WTC11 (cell line): ENCODE data around the gene TLE5. TPM values are rescaled to one million over a fixed set of nuclear protein-coding genes. Genes with fewer than 3 reads are reported as not detected.

Source experiments
- ATAC-seq: fragments of 200-7000 bp; cut with Tn5 transposase; 2 replicates; pipeline ENCODE4 v1.10.0; 2021; ENCODE audit warnings: mild to moderate bottlenecking, moderate library complexity
- CTCF ChIA-PET: fragments of 300-600 bp; sonication (Branson Sonifier 250); formaldehyde crosslinking; loops from one replicate; lab custom pipeline; 2021; ENCODE audit warnings: antibody characterized with exemption; lab: Charles Lee
- POLR2A ChIA-PET: fragments of 350-600 bp; sonication (Branson Sonifier 250); formaldehyde crosslinking; loops from one replicate; lab custom pipeline; 2021; ENCODE audit warnings: antibody characterized with exemption; lab: Charles Lee
- DNase-seq: peaks from one replicate; pipeline ENCODE4 v3.0.0; 2021; ENCODE audit warnings: low spot score
- H3K27ac Mint-ChIP-seq: 2 replicates; pipeline ENCODE4 v1.8.0; 2021; ENCODE audit warnings: mixed read lengths
- H3K27me3 Mint-ChIP-seq: 2 replicates; pipeline ENCODE4 v1.8.0; 2021; ENCODE audit warnings: low read depth, mild to moderate bottlenecking, moderate library complexity, mixed read lengths
- H3K36me3 Mint-ChIP-seq: 2 replicates; pipeline ENCODE4 v1.8.0; 2021; ENCODE audit warnings: mixed read lengths
- H3K4me1 Mint-ChIP-seq: 2 replicates; pipeline ENCODE4 v1.8.0; 2022; ENCODE audit warnings: mixed read lengths
- H3K4me3 Mint-ChIP-seq: 2 replicates; pipeline ENCODE4 v1.8.0; 2021; ENCODE audit warnings: mild to moderate bottlenecking, moderate library complexity, mixed read lengths
- H3K9me3 Mint-ChIP-seq: 2 replicates; pipeline ENCODE4 v1.8.0; 2021; ENCODE audit warnings: mixed read lengths
- CDX4 ChIP-seq: fragments of 250-450 bp; sonication (Bioruptor Pico); IDR thresholded peaks from 2 replicates; pipeline ENCODE4 v1.9.0; 2021; ENCODE audit warnings: moderate library complexity, mild to moderate bottlenecking, inconsistent platforms, borderline replicate concordance
- E2F1 ChIP-seq: sonication (generic); formaldehyde crosslinking; IDR thresholded peaks from 2 replicates; pipeline ENCODE4 v1.8.0; 2022; ENCODE audit warnings: mild to moderate bottlenecking, missing genetic modification reagents
- ELF4 ChIP-seq: sonication (generic); formaldehyde crosslinking; IDR thresholded peaks from 2 replicates; pipeline ENCODE4 v1.8.1; 2022; ENCODE audit warnings: low read depth, mild to moderate bottlenecking, moderate library complexity, missing genetic modification reagents
- GABPB1 ChIP-seq: sonication (generic); formaldehyde crosslinking; IDR thresholded peaks from 2 replicates; pipeline ENCODE4 v1.8.1; 2023; ENCODE audit warnings: mild to moderate bottlenecking, missing genetic modification reagents
- GRHL2 ChIP-seq: fragments of 250-450 bp; sonication (Bioruptor Pico); IDR thresholded peaks from 2 replicates; pipeline ENCODE4 v1.8.0; 2022; ENCODE audit warnings: mild to moderate bottlenecking, moderate library complexity; ENCODE audit not compliant: insufficient replicate concordance, severe bottlenecking
- HMGXB4 ChIP-seq: sonication (generic); formaldehyde crosslinking; IDR thresholded peaks from 2 replicates; pipeline ENCODE4 v1.8.1; 2023; ENCODE audit warnings: mild to moderate bottlenecking, moderate library complexity, missing genetic modification reagents
- KAT7 ChIP-seq: sonication (generic); formaldehyde crosslinking; IDR thresholded peaks from 2 replicates; pipeline ENCODE4 v1.8.1; 2023; ENCODE audit warnings: missing genetic modification reagents, mild to moderate bottlenecking, borderline replicate concordance
- MXD4 ChIP-seq: fragments of 250-450 bp; sonication (Bioruptor Pico); IDR thresholded peaks from 2 replicates; pipeline ENCODE4 v1.8.0; 2021; ENCODE audit warnings: mild to moderate bottlenecking, moderate library complexity, borderline replicate concordance
- MYBL2 ChIP-seq: sonication (generic); formaldehyde crosslinking; IDR thresholded peaks from 2 replicates; pipeline ENCODE4 v1.8.1; 2023; ENCODE audit warnings: mild to moderate bottlenecking, moderate library complexity, missing genetic modification reagents
- NFE2L1 ChIP-seq: sonication (generic); formaldehyde crosslinking; IDR thresholded peaks from 2 replicates; pipeline ENCODE4 v1.8.1; 2023; ENCODE audit warnings: missing genetic modification reagents
- NR3C1 ChIP-seq: sonication (generic); formaldehyde crosslinking; conservative IDR thresholded peaks from 2 replicates; pipeline ENCODE4 v1.8.1; 2023; ENCODE audit warnings: low read depth, mild to moderate bottlenecking, missing genetic modification reagents
- PREB ChIP-seq: sonication (generic); formaldehyde crosslinking; IDR thresholded peaks from 2 replicates; pipeline ENCODE4 v1.8.1; 2022; ENCODE audit warnings: mild to moderate bottlenecking, missing genetic modification reagents, moderate library complexity, borderline replicate concordance
- PRRX2 ChIP-seq: fragments of 250-450 bp; sonication (Bioruptor Pico); IDR thresholded peaks from 2 replicates; pipeline ENCODE4 v1.8.0; 2021; ENCODE audit warnings: mild to moderate bottlenecking
- RORB ChIP-seq: fragments of 250-450 bp; sonication (Bioruptor Pico); IDR thresholded peaks from 2 replicates; pipeline ENCODE4 v1.9.0; 2021; ENCODE audit warnings: mild to moderate bottlenecking
- ZMAT4 ChIP-seq: fragments of 250-450 bp; sonication (Bioruptor Pico); IDR thresholded peaks from 2 replicates; pipeline ENCODE4 v1.9.0; 2021; ENCODE audit warnings: mild to moderate bottlenecking
- ZNF219 ChIP-seq: sonication (generic); formaldehyde crosslinking; IDR thresholded peaks from 2 replicates; pipeline ENCODE4 v1.8.0; 2023; ENCODE audit warnings: missing genetic modification reagents, mild to moderate bottlenecking, borderline replicate concordance
- ZNF423 ChIP-seq: fragments of 250-450 bp; sonication (Bioruptor Pico); IDR thresholded peaks from 2 replicates; pipeline ENCODE4 v2.1.2; 2022; ENCODE audit warnings: mild to moderate bottlenecking, moderate library complexity
- ZNF512 ChIP-seq: sonication (generic); formaldehyde crosslinking; IDR thresholded peaks from 2 replicates; pipeline ENCODE4 v1.8.1; 2022; ENCODE audit warnings: missing genetic modification reagents, borderline replicate concordance
- total RNA-seq: library from RNA; stranded (reverse); gene quantifications from 3 replicates; pipeline ENCODE4 v1.2.3, GENCODE V29; 2021
- TF ChIP-seq, protein P1 (sequence below): sonication (generic); formaldehyde crosslinking; conservative IDR thresholded peaks from 2 replicates; pipeline ENCODE4 v1.8.1; 2022; ENCODE audit warnings: mild to moderate bottlenecking, missing genetic modification reagents
- TF ChIP-seq, protein P2 (sequence below): fragments of 200-600 bp; IDR thresholded peaks from 2 replicates; pipeline ENCODE4 v1.8.0; 2022; ENCODE audit warnings: antibody characterized with exemption

TLE5 gene
- total RNA-seq, 1 experiment from 2014 or later: 246 TPM

GRCh38 chr19:3104708-3104983, 42.4 kb upstream of the TLE5 start:
- Mint-ChIP-seq H3K9me3 (no peaks in the 10 kb centered on the region), H3K27ac (no peak overlapping the region), H3K4me1 (peaks cover 19% of the 10 kb centered on the region), H3K27me3 (no peaks in the 10 kb centered on the region), H3K36me3 (no peaks in the 10 kb centered on the region), H3K4me3 (no peak overlapping the region)
- ATAC-seq (no peak), DNase-seq (no peak)
- ChIA-PET CTCF (interaction anchor here (0.5 to 4.1 kb wide), 68 partner anchors 8 to 1696 kb away, joined by 3 to 73 read pairs (median 6); partner anchors contain the start of genes DOHH, GNA11, THOP1 and TLE2), POLR2A (interaction anchor here (1.3 kb wide), 1 partner anchor 9 kb away, joined by 4 read pairs; no protein-coding TSS in a partner anchor)
- no peak for TF ChIP-seq GRHL2 (CRISPR knock-in tag)
- TF ChIP-seq, protein P1, sequence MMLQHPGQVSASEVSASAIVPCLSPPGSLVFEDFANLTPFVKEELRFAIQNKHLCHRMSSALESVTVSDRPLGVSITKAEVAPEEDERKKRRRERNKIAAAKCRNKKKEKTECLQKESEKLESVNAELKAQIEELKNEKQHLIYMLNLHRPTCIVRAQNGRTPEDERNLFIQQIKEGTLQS: no peak
- no peak for TF ChIP-seq ZNF423 (CRISPR knock-in tag)
- no peak for TF ChIP-seq ELF4 (CRISPR knock-in tag)

- H3K4me1 Mint-ChIP-seq: peaks cover 6% of the 10 kb centered on the region; the same call in 1 of the 2 replicates
- POLR2A ChIA-PET: no interaction called here
- ATAC-seq: no peak
- TF ChIP-seq ZNF512: no peak
- TF ChIP-seq PREB (CRISPR knock-in tag): no peak
- TF ChIP-seq NFE2L1 (CRISPR knock-in tag): no peak
- TF ChIP-seq E2F1 (CRISPR knock-in tag): no peak
- TF ChIP-seq ZNF219: no peak
- TF ChIP-seq MYBL2 (CRISPR knock-in tag): no peak
- TF ChIP-seq GABPB1: no peak
- TF ChIP-seq KAT7 (CRISPR knock-in tag): no peak
- no peak for TF ChIP-seq CDX4
- TF ChIP-seq ZMAT4: no peak
- no peak for TF ChIP-seq MXD4 (CRISPR knock-in tag)
- no peak for TF ChIP-seq PRRX2 (CRISPR knock-in tag)
- TF ChIP-seq NR3C1 (CRISPR knock-in tag): no peak
- TF ChIP-seq HMGXB4 (CRISPR knock-in tag): no peak
- TF ChIP-seq, protein P2, sequence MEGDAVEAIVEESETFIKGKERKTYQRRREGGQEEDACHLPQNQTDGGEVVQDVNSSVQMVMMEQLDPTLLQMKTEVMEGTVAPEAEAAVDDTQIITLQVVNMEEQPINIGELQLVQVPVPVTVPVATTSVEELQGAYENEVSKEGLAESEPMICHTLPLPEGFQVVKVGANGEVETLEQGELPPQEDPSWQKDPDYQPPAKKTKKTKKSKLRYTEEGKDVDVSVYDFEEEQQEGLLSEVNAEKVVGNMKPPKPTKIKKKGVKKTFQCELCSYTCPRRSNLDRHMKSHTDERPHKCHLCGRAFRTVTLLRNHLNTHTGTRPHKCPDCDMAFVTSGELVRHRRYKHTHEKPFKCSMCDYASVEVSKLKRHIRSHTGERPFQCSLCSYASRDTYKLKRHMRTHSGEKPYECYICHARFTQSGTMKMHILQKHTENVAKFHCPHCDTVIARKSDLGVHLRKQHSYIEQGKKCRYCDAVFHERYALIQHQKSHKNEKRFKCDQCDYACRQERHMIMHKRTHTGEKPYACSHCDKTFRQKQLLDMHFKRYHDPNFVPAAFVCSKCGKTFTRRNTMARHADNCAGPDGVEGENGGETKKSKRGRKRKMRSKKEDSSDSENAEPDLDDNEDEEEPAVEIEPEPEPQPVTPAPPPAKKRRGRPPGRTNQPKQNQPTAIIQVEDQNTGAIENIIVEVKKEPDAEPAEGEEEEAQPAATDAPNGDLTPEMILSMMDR: no peak
- no peak for TF ChIP-seq RORB (CRISPR knock-in tag)
- TF ChIP-seq, all 79 proteins: peak for 0
- Mint-ChIP-seq H3K36me3 (no peaks in the 10 kb centered on the region), H3K4me3 (no peak overlapping the region), H3K9me3 (no peaks in the 10 kb centered on the region), H3K27ac (no peak overlapping the region; the same call in 1 of the 2 replicates), H3K27me3 (no peaks in the 10 kb centered on the region)
- CTCF ChIA-PET: interaction anchor here (1.5 to 4.1 kb wide), 6 partner anchors 11 to 151 kb away, joined by 5 to 60 read pairs (median 24); partner anchors contain the start of gene TLE2
- DNase-seq: no peak
Measured at GRCh38 chr19:3102239-3103140, 40.2 kb upstream of the TLE5 start.
